ENCODE results near the gene PDE3B. TPM values are rescaled to one million over a fixed set of nuclear protein-coding genes. Genes with fewer than 3 reads are reported as not detected.
"Not testable (repeated sequence)": the region's sequence is repeated elsewhere in the genome, so short reads cannot be mapped to it uniquely, and the experiment has no call there.

PDE3B gene
- total RNA-seq, 6 donors from 2014 or later: 19.3 to 62.7 (median 25.2) TPM

- no peak overlapping the region for H3K4me3 ChIP-seq
- DNase-seq (no peak), ATAC-seq (ENCODE audit: low FRiP score in 2 of 2) (no peak)
- no peak overlapping the region for H3K27ac ChIP-seq
- WGBS, 2 donors: 94 to 97% methylated on average over 3 of the region's 3 CpGs
- no peak for TF ChIP-seq CTCF (IDR thresholded peaks at IDR 0.05)
- no peaks in the 10 kb centered on the region for H3K4me1 ChIP-seq
- H3K9me3 ChIP-seq: no peaks in the 10 kb centered on the region
- no peaks in the 10 kb centered on the region for H3K27me3 ChIP-seq
- H3K36me3 ChIP-seq: no peaks in the 10 kb centered on the region
Observed at GRCh38 chr11:14650064-14650463, 6.5 kb downstream of the PDE3B start.

DNA sequence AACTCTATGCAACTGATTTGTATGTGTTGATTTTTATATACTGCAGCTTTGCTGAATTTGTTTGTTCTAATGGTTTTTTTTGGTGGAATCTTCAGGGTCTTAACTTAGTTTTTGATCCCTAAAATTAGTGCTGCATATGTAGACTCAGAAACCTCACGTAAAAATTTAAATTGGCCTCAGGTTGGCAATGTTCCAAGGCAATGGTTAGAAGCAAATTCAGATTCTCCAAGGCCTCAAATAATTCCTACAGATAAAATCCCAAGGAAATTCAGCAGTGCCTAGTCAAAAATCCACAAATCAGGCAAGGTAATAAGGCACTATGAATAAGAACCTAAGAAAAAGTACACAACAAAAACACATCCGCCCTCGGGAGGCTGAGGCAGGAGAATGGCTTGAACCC is 9.5 kb downstream of the PDE3B start:
- Histone ChIP-seq H3K9me3 (no peaks in the 10 kb centered on the region), H3K4me1 (peaks cover 0 to 5% (median 0%) of the 10 kb centered on the region in 4 donors), H3K4me3 (no peak overlapping the region), H3K36me3 (no peaks in the 10 kb centered on the region), H3K27me3 (no peaks in the 10 kb centered on the region), H3K27ac (no peak overlapping the region)
- WGBS, 2 donors: 79 to 93% methylated on average over 3 of the region's 3 CpGs
- no peak for TF ChIP-seq CTCF (IDR thresholded peaks at IDR 0.05)
- TF ChIP-seq POLR2AphosphoS5 (IDR thresholded peaks at IDR 0.05): no peak
- TF ChIP-seq POLR2A (IDR thresholded peaks at IDR 0.05): no peak
- no peak for TF ChIP-seq EP300 (IDR thresholded peaks at IDR 0.05)
- DNase-seq (no peak), ATAC-seq (ENCODE audit: low FRiP score in 2 of 2) (no peak)

DNA sequence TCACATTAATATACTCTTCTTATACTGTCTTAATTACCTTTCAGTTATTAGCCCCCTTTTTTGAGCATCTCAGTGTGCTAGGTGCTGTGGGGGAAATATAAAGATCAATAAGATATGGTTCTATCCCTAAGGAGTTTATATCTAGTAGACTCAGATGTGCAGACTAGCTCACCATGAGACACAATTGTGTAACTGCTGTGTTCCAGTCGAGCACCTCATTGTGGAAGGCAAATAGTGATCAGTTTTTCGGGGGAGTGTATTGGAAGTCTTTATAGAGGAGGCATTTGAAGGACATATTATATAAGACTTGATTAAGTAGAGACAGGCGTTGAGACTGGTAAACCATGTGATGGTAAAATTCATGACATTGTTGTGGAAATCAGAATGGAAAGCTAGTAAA is 11.8 kb downstream of the PDE3B start:
- Histone ChIP-seq H3K27me3 (no peaks in the 10 kb centered on the region), H3K4me1 (peaks cover 0 to 5% (median 0%) of the 10 kb centered on the region in 4 donors), H3K27ac (no peak overlapping the region), H3K36me3 (no peaks in the 10 kb centered on the region), H3K4me3 (no peak overlapping the region), H3K9me3 (no peaks in the 10 kb centered on the region)
- DNase-seq (no peak), ATAC-seq (ENCODE audit: low FRiP score in 2 of 2) (no peak)
- 91 to 93% methylated on average over 3 of the region's 3 CpGs for WGBS, 2 donors
- TF ChIP-seq POLR2AphosphoS5 (IDR thresholded peaks at IDR 0.05) (no peak), CTCF (IDR thresholded peaks at IDR 0.05) (no peak), EP300 (IDR thresholded peaks at IDR 0.05) (no peak), POLR2A (IDR thresholded peaks at IDR 0.05) (no peak)

DNA sequence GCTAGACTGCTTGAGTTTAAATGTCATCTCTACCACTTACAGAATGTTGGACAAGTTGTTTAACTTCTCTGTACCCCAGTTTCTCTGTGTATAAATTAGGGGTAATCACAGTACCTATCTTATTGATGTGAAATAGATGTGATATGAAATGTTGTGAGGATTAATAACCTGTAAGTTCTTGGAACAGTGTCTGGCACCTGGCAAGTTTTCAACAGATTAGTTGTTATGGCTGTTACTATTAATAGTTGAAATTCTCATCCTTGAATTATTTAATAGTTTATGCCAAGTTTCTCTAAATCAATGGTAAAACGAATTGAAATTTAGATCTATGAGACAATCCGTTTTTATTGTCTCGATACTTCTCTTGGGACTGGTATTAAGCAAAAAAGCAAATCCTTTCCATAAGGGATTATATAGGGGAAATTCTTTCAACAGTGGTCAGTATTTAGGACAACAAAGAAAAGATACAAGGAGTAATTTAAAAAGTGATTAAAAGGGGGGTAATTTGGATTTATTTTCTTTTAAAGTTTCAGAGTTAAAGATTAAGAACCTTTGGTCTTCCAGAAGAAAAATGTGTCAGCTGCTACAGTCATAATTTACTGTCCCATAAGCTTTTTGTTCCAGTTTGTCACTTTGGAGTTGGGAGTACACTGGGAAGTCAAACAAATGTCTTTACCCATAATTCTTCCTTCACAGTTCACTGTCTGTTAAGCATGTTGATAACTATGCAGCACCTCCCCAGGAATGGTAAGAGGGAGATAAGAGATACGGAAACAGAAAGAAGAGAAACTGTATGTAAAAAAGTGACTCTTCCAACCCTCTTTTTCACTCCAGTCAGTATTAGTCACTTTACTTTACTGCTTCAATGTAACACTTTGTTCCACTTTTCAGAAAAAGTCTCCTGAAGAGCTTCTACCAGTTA is 13.2 kb downstream of the PDE3B start:
- no peak overlapping the region for H3K27ac ChIP-seq
- H3K4me3 ChIP-seq: no peak overlapping the region
- 62 to 68% methylated on average over 4 of the region's 4 CpGs for WGBS, 2 donors
- H3K9me3 ChIP-seq: no peaks in the 10 kb centered on the region
- H3K36me3 ChIP-seq: peaks cover 0 to 3% (median 0%) of the 10 kb centered on the region in 4 donors
- H3K27me3 ChIP-seq: no peaks in the 10 kb centered on the region
- H3K4me1 ChIP-seq: peaks cover 0 to 5% (median 0%) of the 10 kb centered on the region in 4 donors
- TF ChIP-seq POLR2A (IDR thresholded peaks at IDR 0.05): no peak
- no peak for TF ChIP-seq CTCF (IDR thresholded peaks at IDR 0.05)
- TF ChIP-seq POLR2AphosphoS5 (IDR thresholded peaks at IDR 0.05): no peak
- no peak for TF ChIP-seq EP300 (IDR thresholded peaks at IDR 0.05)
- DNase-seq: no peak
- ATAC-seq (ENCODE audit: low FRiP score in 2 of 2): no peak

GRCh38 chr11:14657841-14658240 is 14.2 kb downstream of the PDE3B start:
- Histone ChIP-seq H3K36me3 (peaks cover 0 to 3% (median 0%) of the 10 kb centered on the region in 4 donors), H3K27ac (no peak overlapping the region), H3K4me3 (no peak overlapping the region), H3K27me3 (no peaks in the 10 kb centered on the region), H3K4me1 (peaks cover 0 to 5% (median 0%) of the 10 kb centered on the region in 4 donors), H3K9me3 (no peaks in the 10 kb centered on the region)
- ATAC-seq (ENCODE audit: low FRiP score in 2 of 2) (no peak), DNase-seq (no peak)
- TF ChIP-seq CTCF (IDR thresholded peaks at IDR 0.05) (no peak), POLR2A (IDR thresholded peaks at IDR 0.05) (no peak), POLR2AphosphoS5 (IDR thresholded peaks at IDR 0.05) (no peak), EP300 (IDR thresholded peaks at IDR 0.05) (no peak)
- 81 to 90% methylated on average over 1 of the region's 1 CpG for WGBS, 2 donors

DNA sequence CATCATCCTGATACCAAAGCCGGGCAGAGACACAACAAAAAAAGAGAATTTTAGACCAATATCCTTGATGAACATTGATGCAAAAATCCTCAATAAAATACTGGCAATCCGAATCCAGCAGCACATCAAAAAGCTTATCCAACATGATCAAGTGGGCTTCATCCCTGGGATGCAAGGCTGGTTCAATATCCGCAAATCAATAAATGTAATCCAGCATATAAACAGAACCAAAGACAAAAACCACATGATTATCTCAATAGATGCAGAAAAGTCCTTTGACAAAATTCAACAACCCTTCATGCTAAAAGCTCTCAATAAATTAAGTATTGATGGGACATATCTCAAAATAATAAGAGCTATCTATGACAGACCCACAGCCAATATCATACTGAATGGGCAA is 21.3 kb downstream of the PDE3B start:
- 94 to 95% methylated on average over 3 of the region's 3 CpGs for WGBS, 2 donors
- H3K27me3 ChIP-seq; ATAC-seq (ENCODE audit: low FRiP score in 2 of 2): not testable (repeated sequence)

GRCh38 chr11:14667329-14667728 is 23.7 kb downstream of the PDE3B start:
- not testable (repeated sequence) for H3K36me3 ChIP-seq; H3K4me3 ChIP-seq; H3K27me3 ChIP-seq; DNase-seq; H3K4me1 ChIP-seq; H3K9me3 ChIP-seq; H3K27ac ChIP-seq; ATAC-seq (ENCODE audit: low FRiP score in 2 of 2)
- WGBS, 2 donors: 83 to 95% methylated on average over 4 of the region's 4 CpGs

More for the DNA sequence above, 21.3 kb downstream of the PDE3B start:
- not testable (repeated sequence) for H3K4me3 ChIP-seq, H3K9me3 ChIP-seq, H3K27ac ChIP-seq, H3K36me3 ChIP-seq, DNase-seq, H3K4me1 ChIP-seq

All from upper lobe of left lung (tissue), 6 donors.